GM20000 (cell line): ENCODE results near the gene PKD1L1.

Experiments
- DNase-seq: peaks from one replicate; pipeline ENCODE4 v3.0.0; 2012; ENCODE audit warnings: low spot score
- CTCF ChIP-seq: IDR thresholded peaks from 2 replicates; pipeline ENCODE4 v1.5.1; 2012; ENCODE audit warnings: mild to moderate bottlenecking, control low read depth; ENCODE audit errors: extremely low read depth, missing control alignments

The PKD1L1 gene

GRCh38 chr7:47954231-47954911, 6.1 kb upstream of the PKD1L1 start:
- peak; percentile 45 for DNase-seq
- no peak for TF ChIP-seq CTCF

- DNase-seq, result peak; percentile 69
- TF ChIP-seq CTCF, result no peak
Observed at GRCh38 chr7:47953822-47954221, 5.6 kb upstream of the PKD1L1 start.

- DNase-seq, result no peak
- TF ChIP-seq CTCF, result no peak
Observed at GRCh38 chr7:47952224-47952623, 4.0 kb upstream of the PKD1L1 start.

- no peak for DNase-seq
- TF ChIP-seq CTCF, result no peak
Observed at GRCh38 chr7:47951374-47951773, 3.1 kb upstream of the PKD1L1 start.

GRCh38 chr7:47950714-47951113, 2.4 kb upstream of the PKD1L1 start:
- DNase-seq, result no peak
- TF ChIP-seq CTCF, result no peak

- TF ChIP-seq CTCF, result no peak
- DNase-seq, result no peak
Observed at GRCh38 chr7:47949703-47950102, 1.4 kb upstream of the PKD1L1 start.

GRCh38 chr7:47947355-47947749, 914 bp downstream of the PKD1L1 start:
- no peak for DNase-seq

More at GRCh38 chr7:47947355-47947749, 914 bp downstream of the PKD1L1 start:
- TF ChIP-seq CTCF, result no peak
